SH-SY5Y (cell line): ENCODE measurements around the gene MARK4.

Experiments
- GATA2 ChIP-seq: IDR thresholded peaks from 2 replicates; pipeline ENCODE4 v1.6.1; 2011; ENCODE audit warnings: mild to moderate bottlenecking, low read depth, low read length
- GATA3 ChIP-seq: IDR thresholded peaks from 2 replicates; pipeline ENCODE4 v1.6.1; 2011; ENCODE audit warnings: low read depth, mild to moderate bottlenecking, low read length, moderate library complexity

DNA sequence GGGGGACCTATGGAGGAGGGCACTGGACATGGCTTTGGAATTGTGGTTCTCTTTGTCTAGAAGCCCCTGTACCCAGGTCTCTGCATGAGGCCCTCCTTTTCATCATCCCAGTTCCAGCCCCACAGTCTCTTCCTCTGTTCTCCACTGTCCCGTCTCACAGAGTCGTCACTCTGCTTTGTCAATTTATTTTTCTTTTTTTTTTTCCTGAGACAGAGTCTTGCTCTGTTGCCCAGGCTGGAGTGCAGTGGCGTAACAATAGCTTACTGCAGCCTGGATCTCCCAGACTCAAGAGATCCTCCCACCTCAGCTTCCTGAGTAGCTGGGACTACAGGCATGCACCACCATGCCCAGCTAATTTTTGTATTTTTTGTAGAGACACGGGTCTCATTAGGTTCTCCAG lies 5.2 kb upstream of the MARK4 start:
- TF ChIP-seq GATA2 (no peak), GATA3 (no peak)
